ENCODE data around the gene FBN3.
"Not testable (repeated sequence)": the region's sequence is repeated elsewhere in the genome, so short reads cannot be mapped to it uniquely, and the experiment has no call there.

The FBN3 gene

GRCh38 chr19:8024256-8024655 is 125.1 kb downstream of the FBN3 start:
- not testable (repeated sequence) for H3K4me1 Mint-ChIP-seq (ENCODE audit: low read depth); H3K4me3 Mint-ChIP-seq

GRCh38 chr19:8023371-8023770 is 126.0 kb downstream of the FBN3 start:
- no peak for DNase-seq
- H3K27ac Mint-ChIP-seq = no peak overlapping the region

More at GRCh38 chr19:8024256-8024655, 125.1 kb downstream of the FBN3 start:
- not testable (repeated sequence) for H3K36me3 Mint-ChIP-seq (ENCODE audit: low read depth); H3K9me3 Mint-ChIP-seq; H3K27ac Mint-ChIP-seq; DNase-seq; H3K27me3 Mint-ChIP-seq

DNA sequence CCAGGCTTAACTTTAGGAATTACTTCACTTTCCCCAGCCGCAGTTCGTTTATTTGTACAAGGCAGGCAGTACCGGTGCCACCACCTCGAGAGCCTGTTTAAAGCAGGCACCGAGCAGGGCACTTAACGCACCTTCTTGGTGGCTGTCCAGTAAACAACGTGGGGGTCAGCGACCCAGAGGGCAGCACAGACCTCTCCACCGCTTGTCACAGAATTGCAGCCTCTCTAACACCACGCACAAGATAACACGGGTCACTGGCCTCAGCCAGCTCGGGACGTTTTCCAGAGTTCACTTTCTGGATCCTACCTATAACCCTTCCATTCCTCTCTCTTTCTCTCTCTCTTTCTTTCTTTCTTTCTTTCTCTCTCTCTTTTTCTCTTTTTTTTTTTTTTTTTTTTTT is 127.1 kb downstream of the FBN3 start:
- no peak overlapping the region for H3K4me3 Mint-ChIP-seq

More at GRCh38 chr19:8023371-8023770, 126.0 kb downstream of the FBN3 start:
- Mint-ChIP-seq H3K27me3 (no peaks in the 10 kb centered on the region), H3K9me3 (no peaks in the 10 kb centered on the region), H3K36me3 (ENCODE audit: low read depth) (no peaks in the 10 kb centered on the region), H3K4me3 (no peak overlapping the region), H3K4me1 (ENCODE audit: low read depth) (no peaks in the 10 kb centered on the region)

GRCh38 chr19:8021374-8021773 is 128.0 kb downstream of the FBN3 start:
- Mint-ChIP-seq H3K4me1 (ENCODE audit: low read depth) (peaks cover 4% of the 10 kb centered on the region), H3K27ac (no peak overlapping the region), H3K9me3 (no peaks in the 10 kb centered on the region), H3K27me3 (no peaks in the 10 kb centered on the region), H3K4me3 (no peak overlapping the region), H3K36me3 (ENCODE audit: low read depth) (peaks cover 4% of the 10 kb centered on the region)
- DNase-seq = no peak

More for the DNA sequence above, 127.1 kb downstream of the FBN3 start:
- Mint-ChIP-seq H3K9me3 (no peaks in the 10 kb centered on the region), H3K4me1 (ENCODE audit: low read depth) (peaks cover 4% of the 10 kb centered on the region), H3K27ac (no peak overlapping the region), H3K36me3 (ENCODE audit: low read depth) (peaks cover 3% of the 10 kb centered on the region), H3K27me3 (no peaks in the 10 kb centered on the region)
- no peak for DNase-seq

DNA sequence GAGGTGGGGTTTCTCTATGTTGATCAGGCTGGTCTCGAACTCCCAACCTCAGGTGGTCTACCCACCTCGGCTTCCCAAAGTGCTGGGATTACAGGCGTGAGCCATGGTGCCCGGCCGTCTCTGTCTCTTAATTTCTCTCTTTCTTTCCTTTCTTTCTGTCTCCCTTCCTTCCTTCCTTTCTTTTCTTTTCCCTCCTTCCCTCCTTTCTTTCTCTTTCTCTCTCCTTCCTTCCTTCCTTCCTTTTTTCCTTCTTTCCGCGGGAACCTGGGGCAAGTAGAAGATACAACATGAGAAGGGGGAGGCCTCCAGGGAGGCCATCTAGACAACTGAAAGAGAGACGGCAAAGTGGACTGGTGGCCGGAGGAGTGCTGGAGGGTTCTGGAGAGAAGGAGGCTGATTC is 128.7 kb downstream of the FBN3 start:
- DNase-seq = no peak
- H3K27me3 Mint-ChIP-seq = no peaks in the 10 kb centered on the region
- no peaks in the 10 kb centered on the region for H3K9me3 Mint-ChIP-seq
- no peak overlapping the region for H3K4me3 Mint-ChIP-seq
- peaks cover 5% of the 10 kb centered on the region for H3K36me3 Mint-ChIP-seq (ENCODE audit: low read depth)
- peaks cover 4% of the 10 kb centered on the region for H3K4me1 Mint-ChIP-seq (ENCODE audit: low read depth)
- H3K27ac Mint-ChIP-seq = no peak overlapping the region

DNA sequence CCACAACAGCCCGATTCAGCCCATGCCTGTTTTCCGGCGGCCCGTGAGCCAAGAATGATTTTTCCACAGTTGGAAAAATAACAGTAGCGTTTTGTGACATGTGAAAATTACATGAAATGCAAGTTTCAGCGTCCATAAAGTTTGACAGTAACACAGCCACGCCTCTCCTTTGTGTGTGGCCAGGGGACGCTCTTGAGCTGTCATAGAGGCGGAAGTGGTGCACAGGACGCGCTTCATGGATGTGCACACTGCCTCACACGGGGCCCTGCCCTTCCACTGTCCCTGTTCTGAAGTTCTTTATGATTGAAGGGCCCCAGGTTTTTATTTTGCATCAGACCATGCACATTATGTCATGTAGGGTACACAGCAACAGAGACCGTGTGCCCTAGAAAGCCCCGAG is 131.6 kb downstream of the FBN3 start:
- Mint-ChIP-seq H3K36me3 (ENCODE audit: low read depth) (peaks cover 12% of the 10 kb centered on the region), H3K4me1 (ENCODE audit: low read depth) (peaks cover 4% of the 10 kb centered on the region), H3K9me3 (no peaks in the 10 kb centered on the region), H3K27me3 (no peaks in the 10 kb centered on the region), H3K27ac (no peak overlapping the region), H3K4me3 (no peak overlapping the region)
- DNase-seq = no peak
